Effector memory CD4-positive, alpha-beta T cell (primary cell): ENCODE measurements around the gene CABLES1.

Source experiments
- DNase-seq, 3 donors: peaks; one replicate each; pipeline ENCODE4 v3.0.0-alpha.2; 2020
- H3K27ac ChIP-seq: 2 replicates; pipeline ENCODE4 v1.7.0; 2013; ENCODE audit warnings: mild to moderate bottlenecking, low read length, moderate library complexity; ENCODE audit not compliant: insufficient read depth, poor library complexity, severe bottlenecking
- H3K27me3 ChIP-seq: replicated peaks from 2 replicates; pipeline ENCODE4 v1.7.0; 2013; ENCODE audit warnings: mild to moderate bottlenecking, low read length; ENCODE audit not compliant: insufficient read depth, control insufficient read depth, poor library complexity, severe bottlenecking
- H3K36me3 ChIP-seq: 2 replicates; pipeline ENCODE4 v1.7.0; 2013; ENCODE audit warnings: mild to moderate bottlenecking, low read length, moderate library complexity; ENCODE audit not compliant: control insufficient read depth, insufficient read depth
- H3K4me1 ChIP-seq: 2 replicates; pipeline ENCODE4 v1.7.0; 2013; ENCODE audit warnings: low read length, mild to moderate bottlenecking; ENCODE audit not compliant: control insufficient read depth, insufficient read depth, poor library complexity, severe bottlenecking
- H3K4me3 ChIP-seq: 2 replicates; pipeline ENCODE4 v1.7.0; 2013; ENCODE audit warnings: low read length, low read depth, mild to moderate bottlenecking; ENCODE audit not compliant: insufficient read depth, poor library complexity, severe bottlenecking
- H3K9me3 ChIP-seq: 2 replicates; pipeline ENCODE4 v1.7.0; 2013; ENCODE audit warnings: mild to moderate bottlenecking, low read length, moderate library complexity; ENCODE audit not compliant: control insufficient read depth

Gene CABLES1

GRCh38 chr18:23258566-23259469 is 123.5 kb downstream of the CABLES1 start:
- Histone ChIP-seq H3K9me3 (no peaks in the 10 kb centered on the region), H3K27me3 (no peaks in the 10 kb centered on the region), H3K27ac (no peak overlapping the region), H3K4me1 (peaks cover 12% of the 10 kb centered on the region), H3K36me3 (no peaks in the 10 kb centered on the region), H3K4me3 (no peak overlapping the region)
- DNase-seq = no peak

GRCh38 chr18:23259701-23260681 is 124.7 kb downstream of the CABLES1 start:
- DNase-seq = no peak
- Histone ChIP-seq H3K9me3 (no peaks in the 10 kb centered on the region), H3K36me3 (no peaks in the 10 kb centered on the region), H3K4me3 (no peak overlapping the region), H3K27me3 (no peaks in the 10 kb centered on the region), H3K27ac (no peak overlapping the region), H3K4me1 (peaks cover 12% of the 10 kb centered on the region)

GRCh38 chr18:23260926-23261590 is 125.8 kb downstream of the CABLES1 start:
- Histone ChIP-seq H3K27me3 (no peaks in the 10 kb centered on the region), H3K36me3 (no peaks in the 10 kb centered on the region), H3K4me3 (no peak overlapping the region), H3K27ac (no peak overlapping the region), H3K9me3 (no peaks in the 10 kb centered on the region), H3K4me1 (peaks cover 12% of the 10 kb centered on the region)
- no peak for DNase-seq

GRCh38 chr18:23263551-23264235 is 128.4 kb downstream of the CABLES1 start:
- Histone ChIP-seq H3K27ac (no peak overlapping the region), H3K4me3 (no peak overlapping the region), H3K4me1 (peaks cover 12% of the 10 kb centered on the region), H3K9me3 (no peaks in the 10 kb centered on the region), H3K27me3 (no peaks in the 10 kb centered on the region), H3K36me3 (no peaks in the 10 kb centered on the region)
- DNase-seq = no peak

DNA sequence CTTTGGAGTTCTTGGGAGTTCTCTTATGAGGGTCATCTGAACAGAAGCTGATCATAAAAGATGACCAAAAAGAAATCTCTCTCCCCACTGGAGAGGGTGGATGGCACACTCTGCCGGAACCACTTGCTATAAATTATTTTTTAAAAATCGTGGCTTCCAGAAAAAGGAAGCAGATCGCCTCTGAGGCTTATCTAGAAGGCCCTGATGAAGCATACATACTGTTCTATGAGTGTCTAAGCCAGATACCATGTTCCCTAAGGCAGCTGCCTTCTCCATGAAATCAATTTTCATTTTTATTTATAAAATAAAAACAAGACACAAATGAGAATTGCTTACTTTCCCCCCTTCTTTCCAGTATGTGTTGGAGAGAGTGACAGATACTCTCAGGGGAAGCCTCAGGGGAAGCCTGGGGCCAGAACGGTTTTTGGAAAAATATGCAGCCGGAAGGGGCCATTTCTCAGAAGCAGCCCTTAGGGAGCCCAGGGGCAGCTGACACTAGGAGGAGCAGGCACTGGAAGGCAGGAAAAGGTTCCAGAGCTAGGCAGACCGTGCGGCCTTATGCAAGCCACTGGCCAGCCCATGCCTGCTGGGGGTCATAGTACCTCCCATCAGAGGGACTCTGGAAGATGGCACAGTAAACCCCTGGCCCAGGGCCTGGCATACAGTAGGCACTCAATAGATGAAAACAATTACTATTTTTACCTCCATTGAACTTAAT is 130.6 kb downstream of the CABLES1 start:
- DNase-seq = no peak
- no peaks in the 10 kb centered on the region for H3K36me3 ChIP-seq
- no peak overlapping the region for H3K27ac ChIP-seq
- no peaks in the 10 kb centered on the region for H3K9me3 ChIP-seq
- no peaks in the 10 kb centered on the region for H3K27me3 ChIP-seq
- H3K4me1 ChIP-seq = no peaks in the 10 kb centered on the region
- H3K4me3 ChIP-seq = no peak overlapping the region

GRCh38 chr18:23266717-23267446 is 131.6 kb downstream of the CABLES1 start:
- no peaks in the 10 kb centered on the region for H3K27me3 ChIP-seq
- H3K4me3 ChIP-seq = no peak overlapping the region
- no peaks in the 10 kb centered on the region for H3K9me3 ChIP-seq
- H3K36me3 ChIP-seq = no peaks in the 10 kb centered on the region
- DNase-seq = no peak
- H3K27ac ChIP-seq = no peak overlapping the region
- no peaks in the 10 kb centered on the region for H3K4me1 ChIP-seq

DNA sequence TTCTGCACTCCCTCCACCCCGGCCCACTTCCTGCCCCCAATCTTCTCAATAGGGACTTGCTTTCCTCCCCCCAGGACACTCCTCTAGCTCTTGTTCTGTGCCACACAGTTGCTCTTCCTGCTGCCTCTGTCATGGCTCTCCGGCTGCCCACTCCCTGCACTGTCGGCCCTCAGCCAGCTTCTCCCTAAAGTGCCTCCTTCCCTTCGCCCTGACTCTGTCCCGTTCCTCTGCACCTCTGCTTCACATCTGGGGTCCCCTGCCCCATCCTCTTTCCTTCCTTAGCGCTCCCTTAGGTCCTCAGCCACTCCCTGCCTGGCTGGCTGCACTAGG is 132.1 kb downstream of the CABLES1 start:
- H3K9me3 ChIP-seq = no peaks in the 10 kb centered on the region
- H3K36me3 ChIP-seq = no peaks in the 10 kb centered on the region
- H3K27ac ChIP-seq = no peak overlapping the region
- no peaks in the 10 kb centered on the region for H3K27me3 ChIP-seq
- no peak overlapping the region for H3K4me3 ChIP-seq
- DNase-seq = no peak
- no peaks in the 10 kb centered on the region for H3K4me1 ChIP-seq

DNA sequence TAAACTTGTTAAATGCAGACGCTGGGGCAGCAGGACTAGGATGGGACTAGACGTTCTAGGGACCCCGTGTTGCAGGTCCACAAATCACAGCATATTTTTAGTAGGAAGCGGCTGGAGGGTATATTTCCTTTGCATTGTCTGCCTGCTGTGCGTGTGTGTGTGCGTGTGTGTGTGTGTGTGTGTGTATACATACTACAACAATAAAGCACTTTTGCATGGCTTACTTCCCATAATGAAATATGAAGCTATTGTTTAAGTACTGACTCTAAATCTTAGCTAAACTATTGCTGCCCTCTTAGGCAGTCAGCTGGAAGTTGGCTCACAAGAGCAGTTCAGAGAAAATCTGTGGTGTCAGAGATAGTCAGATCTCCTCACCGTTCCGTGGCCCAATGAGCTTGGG is 133.4 kb downstream of the CABLES1 start:
- Histone ChIP-seq H3K4me3 (no peak overlapping the region), H3K27me3 (no peaks in the 10 kb centered on the region), H3K9me3 (no peaks in the 10 kb centered on the region), H3K27ac (no peak overlapping the region), H3K36me3 (no peaks in the 10 kb centered on the region), H3K4me1 (no peaks in the 10 kb centered on the region)
- DNase-seq = no peak
